Ishikawa (cell line): ENCODE results near the gene GET4.

Experiments used
- CEBPB ChIP-seq: IDR thresholded peaks from 2 replicates; pipeline ENCODE4 v1.6.1; 2012
- CREB1 ChIP-seq: IDR thresholded peaks from 2 replicates; pipeline ENCODE4 v1.6.1; 2012; ENCODE audit warnings: low read depth
- EGR1 ChIP-seq: IDR thresholded peaks from 2 replicates; pipeline ENCODE4 v1.6.1; 2012
- EP300 ChIP-seq: IDR thresholded peaks from 2 replicates; pipeline ENCODE4 v1.6.1; 2012; ENCODE audit warnings: borderline replicate concordance
- FOXM1 ChIP-seq: IDR thresholded peaks from 2 replicates; pipeline ENCODE4 v1.6.1; 2012; ENCODE audit warnings: low read depth, borderline replicate concordance
- NFIC ChIP-seq: IDR thresholded peaks from 2 replicates; pipeline ENCODE4 v1.6.1; 2012
- RAD21 ChIP-seq: IDR thresholded peaks from 2 replicates; pipeline ENCODE4 v1.6.1; 2012; ENCODE audit warnings: low read depth
- TAF1 ChIP-seq: IDR thresholded peaks from 2 replicates; pipeline ENCODE4 v1.6.1; 2012; ENCODE audit warnings: low read depth, mild to moderate bottlenecking
- TCF12 ChIP-seq: IDR thresholded peaks from 2 replicates; pipeline ENCODE4 v1.6.1; 2012; ENCODE audit warnings: low read depth
- TEAD4 ChIP-seq: IDR thresholded peaks from 2 replicates; pipeline ENCODE4 v1.6.1; 2012
- YY1 ChIP-seq: IDR thresholded peaks from 2 replicates; pipeline ENCODE4 v1.6.1; 2012; ENCODE audit warnings: low read depth
- ZBTB7A ChIP-seq: IDR thresholded peaks from 2 replicates; pipeline ENCODE4 v1.6.1; 2012; ENCODE audit warnings: low read depth
- TF ChIP-seq, protein P1 (sequence below): IDR thresholded peaks from 2 replicates; pipeline ENCODE4 v1.6.1; 2012
- TF ChIP-seq, protein P2 (sequence below): IDR thresholded peaks from 2 replicates; pipeline ENCODE4 v1.6.1; 2012; ENCODE audit warnings: low read depth, mild to moderate bottlenecking
- TF ChIP-seq, protein P3 (sequence below): IDR thresholded peaks from 2 replicates; pipeline ENCODE4 v1.6.1; 2012

Gene GET4

GRCh38 chr7:867001-867405 lies 9.4 kb upstream of the GET4 start:
- no peak for TF ChIP-seq TEAD4

- TF ChIP-seq RAD21 (peak; percentile 8; the same call in 1 of the 2 replicates), NFIC (no peak), ZBTB7A (no peak), CREB1 (no peak), FOXM1 (no peak), TAF1 (no peak), EP300 (no peak), YY1 (no peak), EGR1 (no peak), TCF12 (no peak), TEAD4 (peak; percentile 57; the same call in 1 of the 2 replicates), CEBPB (no peak)
- TF ChIP-seq, protein P1, sequence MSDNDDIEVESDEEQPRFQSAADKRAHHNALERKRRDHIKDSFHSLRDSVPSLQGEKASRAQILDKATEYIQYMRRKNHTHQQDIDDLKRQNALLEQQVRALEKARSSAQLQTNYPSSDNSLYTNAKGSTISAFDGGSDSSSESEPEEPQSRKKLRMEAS = peak; percentile 61
- TF ChIP-seq, protein P2, sequence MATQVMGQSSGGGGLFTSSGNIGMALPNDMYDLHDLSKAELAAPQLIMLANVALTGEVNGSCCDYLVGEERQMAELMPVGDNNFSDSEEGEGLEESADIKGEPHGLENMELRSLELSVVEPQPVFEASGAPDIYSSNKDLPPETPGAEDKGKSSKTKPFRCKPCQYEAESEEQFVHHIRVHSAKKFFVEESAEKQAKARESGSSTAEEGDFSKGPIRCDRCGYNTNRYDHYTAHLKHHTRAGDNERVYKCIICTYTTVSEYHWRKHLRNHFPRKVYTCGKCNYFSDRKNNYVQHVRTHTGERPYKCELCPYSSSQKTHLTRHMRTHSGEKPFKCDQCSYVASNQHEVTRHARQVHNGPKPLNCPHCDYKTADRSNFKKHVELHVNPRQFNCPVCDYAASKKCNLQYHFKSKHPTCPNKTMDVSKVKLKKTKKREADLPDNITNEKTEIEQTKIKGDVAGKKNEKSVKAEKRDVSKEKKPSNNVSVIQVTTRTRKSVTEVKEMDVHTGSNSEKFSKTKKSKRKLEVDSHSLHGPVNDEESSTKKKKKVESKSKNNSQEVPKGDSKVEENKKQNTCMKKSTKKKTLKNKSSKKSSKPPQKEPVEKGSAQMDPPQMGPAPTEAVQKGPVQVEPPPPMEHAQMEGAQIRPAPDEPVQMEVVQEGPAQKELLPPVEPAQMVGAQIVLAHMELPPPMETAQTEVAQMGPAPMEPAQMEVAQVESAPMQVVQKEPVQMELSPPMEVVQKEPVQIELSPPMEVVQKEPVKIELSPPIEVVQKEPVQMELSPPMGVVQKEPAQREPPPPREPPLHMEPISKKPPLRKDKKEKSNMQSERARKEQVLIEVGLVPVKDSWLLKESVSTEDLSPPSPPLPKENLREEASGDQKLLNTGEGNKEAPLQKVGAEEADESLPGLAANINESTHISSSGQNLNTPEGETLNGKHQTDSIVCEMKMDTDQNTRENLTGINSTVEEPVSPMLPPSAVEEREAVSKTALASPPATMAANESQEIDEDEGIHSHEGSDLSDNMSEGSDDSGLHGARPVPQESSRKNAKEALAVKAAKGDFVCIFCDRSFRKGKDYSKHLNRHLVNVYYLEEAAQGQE = no peak
- TF ChIP-seq, protein P3, sequence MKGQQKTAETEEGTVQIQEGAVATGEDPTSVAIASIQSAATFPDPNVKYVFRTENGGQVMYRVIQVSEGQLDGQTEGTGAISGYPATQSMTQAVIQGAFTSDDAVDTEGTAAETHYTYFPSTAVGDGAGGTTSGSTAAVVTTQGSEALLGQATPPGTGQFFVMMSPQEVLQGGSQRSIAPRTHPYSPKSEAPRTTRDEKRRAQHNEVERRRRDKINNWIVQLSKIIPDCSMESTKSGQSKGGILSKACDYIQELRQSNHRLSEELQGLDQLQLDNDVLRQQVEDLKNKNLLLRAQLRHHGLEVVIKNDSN = no peak
Measured at GRCh38 chr7:867406-868188, 8.8 kb upstream of the GET4 start.

DNA sequence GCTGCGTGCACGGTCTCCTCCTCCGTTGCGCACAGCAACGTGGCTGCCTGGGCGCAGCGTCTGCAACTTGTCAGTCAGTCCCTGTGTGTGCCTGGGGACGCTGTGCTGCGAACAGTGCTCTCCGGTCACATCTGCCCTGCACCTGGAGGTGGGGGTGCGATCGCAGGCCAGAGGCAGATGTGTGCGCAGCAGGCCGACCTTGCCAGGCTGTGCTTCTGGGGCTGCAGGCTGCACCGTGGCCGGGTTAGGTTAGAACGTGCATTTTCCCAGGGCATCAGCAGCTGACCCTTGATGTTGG lies 8.2 kb upstream of the GET4 start:
- TF ChIP-seq TEAD4 = no peak
- TF ChIP-seq ZBTB7A = no peak
- TF ChIP-seq, protein P2 = no peak
- no peak for TF ChIP-seq FOXM1
- TF ChIP-seq, protein P1 = no peak
- TF ChIP-seq EGR1 = no peak
- no peak for TF ChIP-seq NFIC
- TF ChIP-seq, protein P3 = no peak
- no peak for TF ChIP-seq CEBPB
- no peak for TF ChIP-seq CREB1
- no peak for TF ChIP-seq TCF12
- no peak for TF ChIP-seq YY1
- TF ChIP-seq EP300 = no peak
- TF ChIP-seq RAD21 = no peak
- TF ChIP-seq TAF1 = no peak

- TF ChIP-seq, protein P1 = no peak
- TF ChIP-seq TCF12 = no peak
- TF ChIP-seq, protein P2 = no peak
- TF ChIP-seq TAF1 = no peak
- no peak for TF ChIP-seq FOXM1
- no peak for TF ChIP-seq CEBPB
- TF ChIP-seq, protein P3 = no peak
- no peak for TF ChIP-seq NFIC
Measured at GRCh38 chr7:869348-869747, 7.0 kb upstream of the GET4 start.
